NOMO-1 treated with DMSO at 0.1 percent for 48 hours (cell line): Measurements from ENCODE around the gene CA5A.
"Not testable (repeated sequence)": the region's sequence is repeated elsewhere in the genome, so short reads cannot be mapped to it uniquely, and the experiment has no call there.

Experiments
- DNase-seq: peaks from one replicate; lab custom pipeline; 2025; ENCODE audit not compliant: unreplicated experiment; lab: John Stamatoyannopoulos, UW

CA5A gene

DNA sequence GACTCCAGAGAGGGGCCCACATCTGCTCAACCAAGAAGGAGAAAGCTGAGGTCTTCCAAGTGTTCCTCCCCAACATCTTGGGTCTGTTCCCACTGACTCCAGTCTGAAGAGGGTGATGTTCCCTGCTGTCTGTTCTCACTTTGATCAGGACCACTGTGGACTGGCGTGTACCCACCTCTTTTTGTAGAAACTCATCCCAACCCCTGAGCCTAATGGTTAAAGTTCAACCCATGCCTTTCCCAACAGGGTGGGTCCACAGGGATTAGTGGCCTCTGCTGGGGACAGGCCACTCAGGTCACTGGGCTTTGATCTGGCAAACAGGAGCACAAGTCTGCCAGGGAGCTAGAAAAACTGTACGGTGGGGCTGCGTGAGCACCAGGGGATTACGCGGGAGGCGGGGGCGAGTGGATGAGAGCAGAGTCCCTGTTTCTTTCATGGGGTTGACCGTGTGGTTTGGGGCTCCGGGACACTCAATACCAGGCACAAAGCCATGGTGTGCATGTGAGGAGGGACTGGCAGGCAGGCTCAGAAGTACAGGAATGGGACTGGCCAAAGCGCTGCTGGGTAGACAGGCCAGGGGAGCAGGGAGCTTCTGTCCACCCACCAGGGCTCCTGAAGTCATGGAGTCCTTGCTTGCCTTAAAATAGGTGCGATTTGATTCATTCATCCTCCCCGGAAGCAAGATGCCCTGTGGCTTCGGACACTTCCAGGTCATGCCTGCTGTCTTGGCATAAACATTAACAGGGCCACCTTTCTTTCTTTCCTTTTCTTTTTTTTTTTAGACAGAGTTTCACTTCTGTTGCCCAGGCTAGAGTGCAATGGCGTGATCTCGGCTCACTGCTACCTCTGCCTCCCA, at the start of gene CA5A:
CA5A (minus strand) TSS at position 155 of the 856 bp plus-strand sequence; CDS start at position 76, 79 bp downstream.
- DNase-seq = no peak

DNA sequence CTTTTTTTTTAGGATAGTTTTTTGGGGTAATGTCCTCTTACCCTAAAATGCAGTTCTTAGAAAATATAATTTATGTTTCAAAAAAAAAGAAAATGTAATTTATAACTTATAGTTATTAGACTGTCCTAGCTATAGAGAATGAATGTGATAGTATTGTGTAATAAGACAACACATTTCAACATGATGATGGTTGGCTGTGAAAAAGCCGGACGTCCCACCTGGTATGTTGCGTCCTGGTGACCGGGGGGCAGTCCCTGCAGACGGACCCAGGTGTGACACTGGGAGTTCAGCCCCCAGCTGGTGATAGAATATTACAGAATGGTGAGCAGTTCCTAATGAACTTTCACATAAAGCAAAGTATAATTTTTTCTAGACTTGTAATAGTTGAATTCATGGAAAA, 49.2 kb upstream of the CA5A start:
- not testable (repeated sequence) for DNase-seq

DNA sequence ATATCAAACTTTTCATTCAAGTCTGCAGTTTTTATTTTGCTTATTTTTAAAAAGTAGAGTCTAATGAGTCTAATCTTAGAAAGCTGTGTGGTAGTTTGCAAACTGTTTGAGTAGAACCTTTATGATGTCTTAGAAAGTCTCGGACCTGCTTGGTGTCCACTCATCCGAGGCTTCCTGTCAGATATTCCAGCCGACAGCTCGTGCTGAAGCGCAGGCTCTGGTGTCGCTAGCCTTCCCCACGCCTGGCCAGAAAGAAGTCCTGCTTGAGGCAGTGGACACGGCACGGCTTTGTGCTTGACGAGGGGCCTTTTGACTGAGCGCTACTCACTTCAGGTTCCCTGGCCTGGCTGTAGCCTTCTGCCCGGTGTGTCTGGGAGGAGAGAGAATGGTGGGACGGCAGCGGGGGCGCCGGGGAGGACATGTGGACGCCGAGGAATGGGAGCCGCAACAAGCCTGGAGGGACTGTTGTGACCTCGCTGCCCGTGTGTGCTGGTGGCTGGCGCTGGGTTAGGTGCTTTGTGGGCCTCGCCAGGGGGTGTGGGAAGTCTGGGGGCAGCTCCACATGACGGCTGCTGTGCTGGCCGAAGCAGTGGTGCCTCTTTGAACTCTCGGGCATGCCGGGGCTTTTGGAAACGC, 48.4 kb upstream of the CA5A start:
- no peak for DNase-seq

GRCh38 chr16:87984180-87984579, 47.9 kb upstream of the CA5A start:
- DNase-seq = not testable (repeated sequence)

DNA sequence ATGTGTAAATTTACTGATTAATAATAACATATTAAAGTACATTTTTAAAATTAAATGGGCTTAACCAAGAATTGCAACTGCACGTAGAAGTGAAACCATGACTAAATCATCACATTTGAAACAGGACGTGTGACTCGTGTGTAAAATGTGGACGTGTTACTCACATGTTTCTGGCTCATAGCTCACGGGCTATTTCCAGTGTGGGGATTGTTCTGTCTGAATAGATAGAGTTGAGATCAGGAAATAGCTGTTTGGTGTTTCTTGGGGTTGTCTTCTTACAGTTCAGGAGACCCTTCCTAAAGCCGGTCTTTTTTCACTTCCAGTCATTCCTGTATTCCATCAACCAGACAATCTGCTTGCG, 47.4 kb upstream of the CA5A start:
- DNase-seq = not testable (repeated sequence)

DNA sequence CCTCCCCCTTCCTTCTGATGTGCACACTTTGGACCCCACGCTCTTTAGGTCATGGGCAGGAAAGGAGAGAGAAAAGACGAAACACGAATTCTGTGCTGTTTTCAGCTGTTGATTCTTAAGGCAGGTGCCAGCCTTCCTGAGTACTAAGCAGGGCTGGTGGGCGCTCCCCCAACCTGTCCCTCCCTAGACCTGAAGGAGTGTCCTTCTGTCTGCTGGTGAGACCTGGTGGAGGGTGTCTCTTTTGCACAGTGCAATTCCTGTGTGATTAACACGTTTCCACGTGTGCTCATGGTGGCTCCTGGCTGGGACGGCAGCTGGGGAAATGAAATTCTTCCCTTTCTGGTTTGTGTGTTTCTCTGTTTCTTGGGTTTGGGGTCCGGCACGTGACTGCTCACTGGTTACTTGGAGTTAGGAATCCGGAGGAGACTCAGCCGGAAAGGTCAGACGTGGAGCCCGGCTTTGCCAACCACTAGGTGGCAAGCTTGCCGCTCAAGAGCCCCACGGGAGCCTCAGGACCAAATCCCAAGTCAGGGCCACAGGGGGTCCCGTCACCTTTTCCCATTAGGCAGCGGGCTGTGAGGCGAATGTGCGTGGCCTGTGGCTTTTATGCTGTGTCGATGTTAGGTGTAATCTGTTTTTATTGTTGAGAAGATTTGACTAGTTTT, 46.9 kb upstream of the CA5A start:
- not testable (repeated sequence) for DNase-seq

DNA sequence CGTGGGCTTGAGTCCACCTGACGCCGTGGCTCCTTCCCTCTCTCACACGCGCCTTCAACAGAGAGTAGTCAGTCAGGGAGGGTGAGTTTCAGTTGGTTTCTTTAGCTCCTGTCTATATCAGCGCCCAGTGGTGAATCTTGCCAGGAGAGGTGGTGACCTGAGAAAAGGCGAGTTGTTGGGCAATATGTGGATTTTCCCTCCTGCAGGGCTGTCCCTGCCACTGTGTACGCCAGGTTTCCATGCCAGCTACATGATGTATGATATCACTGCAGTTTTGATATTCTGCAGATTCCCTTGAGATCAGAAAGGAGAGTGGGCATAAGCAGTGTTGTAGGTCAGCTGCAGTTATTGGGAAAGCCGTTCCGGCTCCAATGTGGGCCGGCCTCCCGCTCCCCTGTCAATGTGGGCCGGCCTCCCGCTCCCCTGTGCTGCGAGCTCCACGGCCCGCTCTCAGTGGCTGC, 46.3 kb upstream of the CA5A start:
- DNase-seq = no peak

DNA sequence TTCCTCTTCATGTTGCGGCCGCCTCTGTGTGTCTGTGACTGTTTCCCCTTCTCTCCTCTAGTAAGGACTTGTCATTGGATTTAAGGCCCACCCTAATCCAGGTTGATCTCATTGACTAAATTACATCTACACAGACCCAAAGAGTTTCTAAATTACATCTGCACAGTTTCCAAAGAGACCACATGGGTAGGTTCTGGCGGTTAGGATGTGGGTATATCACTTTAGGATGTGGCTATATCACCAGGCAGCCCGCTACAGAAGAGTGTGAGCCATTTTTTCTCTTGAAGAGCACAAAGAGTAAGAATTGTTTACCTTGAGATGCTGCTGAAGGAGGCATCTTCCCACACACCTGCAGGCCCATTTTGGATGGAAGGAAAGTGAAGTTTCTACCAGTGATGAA, 45.0 kb upstream of the CA5A start:
- not testable (repeated sequence) for DNase-seq

GRCh38 chr16:87979911-87980630, 43.7 kb upstream of the CA5A start:
- not testable (repeated sequence) for DNase-seq

DNA sequence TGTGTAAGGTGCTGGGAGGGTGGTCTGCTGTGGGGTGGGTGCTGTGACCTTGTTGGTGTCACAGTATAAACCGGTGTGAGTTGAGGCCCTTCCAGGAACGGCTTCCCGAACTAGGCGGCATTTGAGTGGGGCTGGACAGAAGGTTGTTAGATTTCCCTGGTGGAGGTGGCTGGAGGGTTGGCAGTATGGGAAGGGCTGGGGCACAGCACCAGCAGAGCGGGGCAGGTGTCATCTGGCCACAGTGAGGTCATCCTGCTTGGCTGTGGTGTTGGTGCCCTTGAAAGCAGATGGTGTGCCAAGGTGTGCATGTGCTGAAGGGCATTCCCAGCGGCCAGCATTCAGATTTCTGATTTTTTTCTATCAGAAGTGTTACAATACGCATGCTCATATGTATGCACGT, 43.0 kb upstream of the CA5A start:
- no peak for DNase-seq

GRCh38 chr16:87978127-87978526, 41.8 kb upstream of the CA5A start:
- DNase-seq = no peak

DNA sequence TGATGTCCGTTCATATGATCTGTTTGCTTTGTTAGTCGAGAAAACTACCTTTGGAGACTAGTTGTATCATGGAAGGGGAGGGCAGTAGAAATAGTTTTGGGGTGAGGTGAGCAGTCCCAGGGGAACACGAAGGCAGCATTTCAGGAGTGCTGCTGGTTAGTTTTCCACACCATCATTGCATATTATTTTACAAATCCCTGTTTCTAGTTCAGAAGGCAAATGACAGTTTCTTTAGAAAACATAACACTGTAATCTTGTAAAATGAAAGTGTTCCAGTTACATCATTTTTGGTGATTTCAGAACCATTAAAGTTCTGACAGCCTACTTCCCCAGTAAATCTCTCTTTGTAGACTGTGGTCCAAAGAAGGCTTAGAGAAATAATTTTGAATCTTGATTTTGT, 40.3 kb upstream of the CA5A start:
- DNase-seq = no peak

- no peak for DNase-seq
These were observed 37.8 kb upstream of the CA5A start for GRCh38 chr16:87974178-87974577.

DNA sequence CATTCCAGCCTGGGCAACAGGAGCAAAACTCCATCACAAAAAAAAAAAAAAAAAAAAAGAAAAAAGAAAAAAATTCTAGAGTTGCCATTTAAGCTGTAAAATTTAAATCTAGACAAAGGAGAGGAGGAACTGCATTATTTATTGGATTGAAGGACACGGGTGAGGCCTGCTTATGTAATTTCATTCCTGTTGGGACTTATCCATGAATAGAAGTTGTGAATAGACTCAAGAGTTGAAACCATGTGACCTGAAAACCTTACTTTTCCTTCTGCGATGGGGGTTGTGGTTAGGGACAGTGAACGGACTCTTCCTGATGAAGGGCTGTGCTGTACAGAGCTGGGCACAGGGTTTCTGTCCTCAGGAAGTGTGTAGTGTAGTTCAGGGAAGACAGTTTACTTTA, 37.4 kb upstream of the CA5A start:
- no peak for DNase-seq

- DNase-seq = no peak
These were observed 35.6 kb upstream of the CA5A start for GRCh38 chr16:87971933-87972332.

DNA sequence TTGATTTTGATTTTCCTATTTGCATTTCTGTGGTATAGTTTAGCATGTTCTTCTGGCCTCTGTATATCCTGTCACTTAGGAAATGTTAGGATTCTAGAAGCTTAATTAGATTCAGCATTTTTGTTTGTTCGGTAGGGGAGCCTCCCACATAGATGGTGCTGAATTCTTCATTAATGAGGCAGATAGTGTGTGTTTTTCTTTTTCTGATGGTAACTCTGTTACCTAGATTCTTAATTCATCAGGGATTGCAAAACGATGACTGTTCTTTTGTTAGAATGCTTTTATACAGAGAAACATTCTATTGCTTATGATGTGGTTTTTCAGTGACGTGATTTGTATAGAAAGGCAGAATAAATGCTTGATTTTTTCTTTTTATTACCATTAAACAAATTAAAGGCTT, 33.9 kb upstream of the CA5A start:
- DNase-seq = no peak

- no peak for DNase-seq
These were observed 32.2 kb upstream of the CA5A start for GRCh38 chr16:87968541-87968940.

DNA sequence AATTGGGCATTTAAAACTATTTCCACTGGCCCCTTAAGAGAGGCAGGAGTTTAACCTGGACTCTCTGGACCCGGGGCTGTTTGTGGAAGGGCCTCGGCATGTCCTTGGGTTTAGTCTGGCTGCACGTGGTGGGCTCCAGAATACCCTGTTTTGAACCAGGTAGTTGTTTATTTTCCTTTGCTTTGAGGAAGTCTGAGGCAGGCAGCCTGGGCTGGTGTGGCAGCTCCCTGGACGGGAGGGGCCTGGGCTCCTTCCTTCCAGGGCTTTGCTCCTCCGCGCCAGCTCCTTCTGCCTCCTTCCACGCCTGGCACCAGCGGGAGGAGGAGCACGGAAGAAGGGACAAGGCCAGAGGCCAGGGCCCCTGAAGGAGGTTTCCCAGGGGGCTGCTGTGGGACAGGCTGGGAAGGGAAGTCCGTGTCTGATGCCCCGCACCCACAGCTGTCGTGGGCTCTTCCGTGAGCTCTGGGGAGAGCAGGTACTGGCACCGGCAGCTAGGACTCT, 30.4 kb upstream of the CA5A start:
- no peak for DNase-seq

DNA sequence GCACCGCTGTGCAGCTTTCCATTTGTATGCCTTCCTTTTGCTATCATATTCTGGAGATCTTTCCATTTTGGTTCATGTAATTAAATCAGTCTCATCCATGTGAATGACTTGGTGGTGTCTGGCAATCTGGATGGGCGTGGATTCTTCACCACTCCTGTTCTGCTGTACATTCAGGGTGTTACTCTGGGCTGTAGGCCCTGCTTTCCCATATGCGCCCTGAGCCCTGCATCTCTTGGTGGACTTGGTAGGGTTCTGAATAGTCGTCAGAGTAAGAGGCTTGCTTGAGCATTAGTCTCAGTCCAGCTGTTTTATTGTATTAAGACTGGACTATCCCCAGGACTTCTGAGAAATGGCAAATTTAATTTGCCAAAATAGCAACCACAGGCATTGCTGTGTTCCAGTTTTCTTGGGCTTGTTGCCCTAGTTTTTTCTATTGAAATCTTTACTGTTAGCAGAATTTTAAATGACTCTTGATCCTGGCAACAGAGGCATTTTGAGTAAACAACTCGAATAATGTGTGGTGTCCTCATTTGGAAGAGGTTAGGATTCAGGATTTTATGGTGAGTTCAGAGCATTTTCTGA, 29.8 kb upstream of the CA5A start:
- DNase-seq = no peak

DNA sequence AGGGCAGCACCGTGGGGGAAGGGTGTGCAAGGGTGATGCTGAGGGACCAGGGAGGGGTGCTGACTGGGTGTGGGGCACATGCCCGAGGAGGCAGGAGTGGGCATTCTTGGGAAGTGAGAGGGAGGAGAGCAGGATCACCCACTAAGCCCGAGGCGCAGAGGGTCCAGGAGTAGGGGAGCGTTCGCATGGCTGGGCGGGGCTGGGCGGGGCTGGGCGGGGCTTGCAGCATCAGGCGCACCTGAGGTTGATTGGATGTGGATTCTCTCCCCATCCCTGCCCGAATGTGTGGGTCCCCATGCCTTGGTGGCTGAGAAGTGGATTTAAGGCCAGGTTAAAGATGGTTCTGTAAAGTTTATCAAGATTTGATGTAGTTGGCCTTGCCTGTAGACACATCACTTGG, 29.1 kb upstream of the CA5A start:
- no peak for DNase-seq
